ENCODE measurements around the gene MTR. TPM values are rescaled to one million over a fixed set of nuclear protein-coding genes. Genes with fewer than 3 reads are reported as not detected.
"Not testable (repeated sequence)": the region's sequence is repeated elsewhere in the genome, so short reads cannot be mapped to it uniquely, and the experiment has no call there.

MTR gene
- total RNA-seq, 6 experiments from 2014 or later: 34.0 to 39.2 (median 36.0) TPM

DNA sequence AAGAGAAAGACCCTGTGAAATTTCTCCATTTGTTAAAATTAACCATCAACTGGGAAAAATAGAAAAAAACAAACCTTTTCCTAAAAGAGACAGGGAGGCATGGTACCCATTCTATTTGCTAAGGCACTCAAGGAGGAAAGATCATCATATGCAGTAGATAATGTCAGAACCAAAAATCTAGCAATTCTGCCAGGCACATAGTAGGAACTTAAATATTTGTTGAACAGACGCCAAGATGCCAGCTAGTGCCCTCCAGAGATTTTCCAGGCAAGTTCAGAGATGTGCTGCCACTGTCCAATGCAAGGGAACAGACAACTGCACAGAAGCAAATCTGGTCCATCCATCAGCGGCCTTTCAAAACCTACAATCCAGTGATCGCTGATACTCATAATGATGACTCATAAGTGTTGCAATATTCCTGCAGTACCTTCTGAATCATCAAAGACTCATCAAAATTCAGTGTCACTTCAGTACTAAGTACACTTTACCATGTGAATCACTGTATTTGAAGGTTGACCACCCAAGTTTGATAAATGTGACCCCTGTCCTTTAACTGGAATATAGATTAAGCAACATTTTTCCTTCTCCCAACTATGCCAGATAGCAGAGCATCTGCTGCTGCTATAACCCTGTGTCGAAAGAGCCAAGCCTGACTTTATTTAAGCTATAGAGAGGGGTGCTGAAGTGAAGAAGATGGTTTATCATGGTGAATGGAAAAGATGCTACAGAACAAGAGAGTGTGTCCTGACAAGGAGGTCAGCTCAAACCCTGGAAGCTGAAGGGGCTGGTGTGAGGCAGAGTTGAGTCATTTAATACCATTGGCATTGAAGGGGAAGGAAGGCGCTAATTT lies 110.0 kb downstream of the MTR start:
- Mint-ChIP-seq H3K36me3 (ENCODE audit: low read depth) (peaks cover 36% of the 10 kb centered on the region), H3K27ac (peak overlapping the region; percentile 44), H3K4me3 (peak overlapping the region; percentile 3), H3K27me3 (ENCODE audit: insufficient read depth) (peaks cover 3% of the 10 kb centered on the region), H3K9me3 (peaks cover 5% of the 10 kb centered on the region), H3K4me1 (ENCODE audit: low read depth) (peaks cover 32% of the 10 kb centered on the region)
- peak; percentile 85 for DNase-seq
- TF ChIP-seq CTCF (IDR thresholded peaks at IDR 0.05): no peak

DNA sequence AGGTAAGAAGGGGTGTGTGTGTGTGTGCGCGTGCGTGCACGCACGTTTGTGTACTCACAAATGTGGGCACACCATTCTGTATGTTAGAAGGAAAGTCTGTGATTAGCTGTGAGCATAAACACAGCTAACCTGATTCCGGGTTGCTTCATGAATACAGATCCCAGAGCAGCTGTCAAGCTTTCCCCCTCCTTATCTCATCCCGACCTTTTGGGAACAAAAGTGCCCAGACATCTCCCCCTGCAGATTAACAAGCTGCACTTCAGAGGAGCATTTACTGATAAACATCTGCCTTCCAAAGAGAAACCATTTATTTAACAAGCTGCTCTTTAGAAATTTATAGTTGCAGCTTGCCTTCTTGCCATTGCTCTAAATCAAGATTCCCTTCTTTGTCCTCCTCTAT lies 112.1 kb downstream of the MTR start:
- peaks cover 3% of the 10 kb centered on the region; the same call in 1 of the 2 replicates for H3K27me3 Mint-ChIP-seq (ENCODE audit: insufficient read depth)
- H3K4me1 Mint-ChIP-seq (ENCODE audit: low read depth): peaks cover 42% of the 10 kb centered on the region
- no peak overlapping the region for H3K27ac Mint-ChIP-seq
- TF ChIP-seq CTCF (IDR thresholded peaks at IDR 0.05): no peak
- peaks cover 6% of the 10 kb centered on the region for H3K9me3 Mint-ChIP-seq
- DNase-seq: no peak
- H3K4me3 Mint-ChIP-seq: no peak overlapping the region
- H3K36me3 Mint-ChIP-seq (ENCODE audit: low read depth): peaks cover 23% of the 10 kb centered on the region; the same call in 1 of the 2 replicates

DNA sequence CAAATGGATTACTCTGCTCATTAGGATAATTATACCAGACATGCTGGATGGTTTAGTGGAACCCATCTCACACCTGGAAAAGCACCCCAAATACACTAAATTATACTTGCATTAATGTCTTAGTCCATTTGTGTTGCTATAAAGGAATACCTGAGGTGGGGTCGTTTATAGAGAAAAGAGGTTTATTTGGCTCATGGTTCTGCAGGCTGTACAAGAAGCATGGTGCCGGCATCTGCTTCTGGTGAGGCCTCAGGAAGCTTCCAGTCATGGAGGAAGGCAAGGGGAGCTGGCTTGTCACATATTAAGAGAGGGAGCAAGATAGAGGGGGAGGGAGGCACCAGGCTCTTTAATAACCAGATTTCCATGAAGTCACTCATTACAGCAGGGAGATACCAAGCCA lies 113.6 kb downstream of the MTR start:
- peaks cover 3% of the 10 kb centered on the region; the same call in 1 of the 2 replicates for H3K27me3 Mint-ChIP-seq (ENCODE audit: insufficient read depth)
- peaks cover 6% of the 10 kb centered on the region for H3K9me3 Mint-ChIP-seq
- no peak for DNase-seq
- no peak for TF ChIP-seq CTCF (IDR thresholded peaks at IDR 0.05)
- H3K27ac Mint-ChIP-seq: no peak overlapping the region
- no peak overlapping the region for H3K4me3 Mint-ChIP-seq
- peaks cover 48% of the 10 kb centered on the region for H3K4me1 Mint-ChIP-seq (ENCODE audit: low read depth)
- H3K36me3 Mint-ChIP-seq (ENCODE audit: low read depth): peaks cover 18% of the 10 kb centered on the region; the same call in 1 of the 2 replicates

GRCh38 chr1:236911047-236911446 lies 116.0 kb downstream of the MTR start:
- H3K27ac Mint-ChIP-seq; H3K4me3 Mint-ChIP-seq; H3K9me3 Mint-ChIP-seq; DNase-seq; H3K27me3 Mint-ChIP-seq (ENCODE audit: insufficient read depth): not testable (repeated sequence)
- Mint-ChIP-seq H3K36me3 (ENCODE audit: low read depth) (peaks cover 18% of the 10 kb centered on the region; the same call in 1 of the 2 replicates), H3K4me1 (ENCODE audit: low read depth) (peaks cover 36% of the 10 kb centered on the region)

- Mint-ChIP-seq H3K27me3 (ENCODE audit: insufficient read depth) (peaks cover 6% of the 10 kb centered on the region), H3K4me1 (ENCODE audit: low read depth) (peaks cover 25% of the 10 kb centered on the region), H3K36me3 (ENCODE audit: low read depth) (peaks cover 12% of the 10 kb centered on the region; the same call in 1 of the 2 replicates), H3K9me3 (peaks cover 20% of the 10 kb centered on the region), H3K27ac (no peak overlapping the region), H3K4me3 (no peak overlapping the region)
- no peak for TF ChIP-seq CTCF (IDR thresholded peaks at IDR 0.05)
- DNase-seq: peak; percentile 54
Observed at GRCh38 chr1:236913371-236914037, 118.4 kb downstream of the MTR start.

DNA sequence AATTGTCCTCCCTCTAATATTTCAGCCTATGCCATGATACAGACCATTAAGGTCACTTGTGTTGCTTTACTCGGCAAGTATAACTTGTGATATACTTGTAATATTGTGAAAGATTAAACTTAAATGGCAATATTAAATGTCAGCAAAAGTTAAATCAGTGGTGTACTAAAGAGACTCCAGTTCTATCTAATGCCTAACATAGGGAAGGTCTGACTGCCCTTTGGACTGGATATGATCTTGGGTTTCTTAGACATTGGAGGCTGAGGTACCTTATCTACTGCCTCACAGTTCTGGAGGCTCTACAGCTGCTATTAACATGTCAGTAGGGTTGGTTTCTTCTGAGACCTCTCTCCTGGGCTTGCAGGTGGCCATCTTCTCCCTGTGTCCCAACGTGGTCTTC lies 119.3 kb downstream of the MTR start:
- Mint-ChIP-seq H3K4me1 (ENCODE audit: low read depth) (peaks cover 25% of the 10 kb centered on the region), H3K9me3 (peaks cover 20% of the 10 kb centered on the region), H3K4me3 (no peak overlapping the region), H3K27ac (no peak overlapping the region), H3K36me3 (ENCODE audit: low read depth) (peaks cover 9% of the 10 kb centered on the region; the same call in 1 of the 2 replicates), H3K27me3 (ENCODE audit: insufficient read depth) (peaks cover 3% of the 10 kb centered on the region)
- no peak for TF ChIP-seq CTCF (IDR thresholded peaks at IDR 0.05)
- DNase-seq: no peak
